Epithelial cell of esophagus (primary cell): ENCODE data around the gene C12orf57.

ENCODE experiments used
- DNase-seq: peaks from one replicate; pipeline ENCODE4 v3.0.0; 2010; ENCODE audit warnings: low read depth
- H3K4me3 ChIP-seq: 2 replicates; pipeline ENCODE4 v1.5.1; 2011; ENCODE audit warnings: mild to moderate bottlenecking, low read length, control low read depth
- CTCF ChIP-seq: IDR thresholded peaks from 2 replicates; pipeline ENCODE4 v1.5.1; 2011; ENCODE audit warnings: low read depth, mild to moderate bottlenecking, low read length, control low read depth, inconsistent platforms; ENCODE audit not compliant: insufficient read depth; ENCODE audit errors: missing control alignments

Gene C12orf57

GRCh38 chr12:6914246-6914946 lies 29.4 kb upstream of the C12orf57 start, which contains the start of gene ENO2:
ENO2 (plus strand) TSS chr12:6914580; CDS start chr12:6915833, 1,253 bp downstream.
- no peak for TF ChIP-seq CTCF
- peak; percentile 63 for DNase-seq
- H3K4me3 ChIP-seq = peak within 1 kb of the TSS; percentile 38

- TF ChIP-seq CTCF = no peak
- DNase-seq = no peak
- H3K4me3 ChIP-seq = peak overlapping the region; percentile 38
Observed at GRCh38 chr12:6914947-6915788, 28.7 kb upstream of the C12orf57 start.

- no peak overlapping the region for H3K4me3 ChIP-seq
- DNase-seq = no peak
- TF ChIP-seq CTCF = no peak
Observed at GRCh38 chr12:6915789-6916285, 28.0 kb upstream of the C12orf57 start.

- no peak for TF ChIP-seq CTCF
- H3K4me3 ChIP-seq = no peak overlapping the region
- no peak for DNase-seq
Observed at GRCh38 chr12:6916426-6917200, 27.2 kb upstream of the C12orf57 start.

GRCh38 chr12:6917491-6918231 lies 26.2 kb upstream of the C12orf57 start:
- TF ChIP-seq CTCF = no peak
- no peak overlapping the region for H3K4me3 ChIP-seq
- DNase-seq = peak; percentile 50

- DNase-seq = peak; percentile 82
- no peak overlapping the region for H3K4me3 ChIP-seq
- no peak for TF ChIP-seq CTCF
Observed at GRCh38 chr12:6919588-6919987, 24.2 kb upstream of the C12orf57 start.
